LNCAP (cell line): ENCODE results near the gene TRAPPC8.

Source experiments
- TF ChIP-seq, protein P1 (sequence below): fragments of 450-650 bp; IDR thresholded peaks from 2 replicates; pipeline ENCODE4 v1.5.1; 2017; ENCODE audit warnings: mild to moderate bottlenecking

The TRAPPC8 gene

DNA sequence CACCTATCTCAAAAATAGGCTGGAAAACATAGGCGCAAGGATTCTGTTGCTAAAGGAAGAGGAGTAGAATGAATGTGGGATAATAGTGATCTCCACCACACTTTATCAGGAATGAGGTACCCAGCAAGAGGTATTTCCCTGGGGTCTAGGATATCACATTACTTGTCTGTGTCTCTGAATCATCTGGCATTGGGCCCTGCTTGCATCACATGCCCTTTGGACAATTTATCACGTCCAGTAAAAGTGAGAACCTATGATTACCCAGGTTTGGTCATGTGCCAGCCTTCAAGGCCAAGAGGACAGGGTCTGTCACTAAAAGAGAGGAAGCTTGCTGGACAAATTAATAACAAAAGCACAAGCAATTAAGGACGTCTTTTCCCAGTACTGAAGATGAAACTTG is 11.4 kb upstream of the TRAPPC8 start:
- TF ChIP-seq, protein P1, sequence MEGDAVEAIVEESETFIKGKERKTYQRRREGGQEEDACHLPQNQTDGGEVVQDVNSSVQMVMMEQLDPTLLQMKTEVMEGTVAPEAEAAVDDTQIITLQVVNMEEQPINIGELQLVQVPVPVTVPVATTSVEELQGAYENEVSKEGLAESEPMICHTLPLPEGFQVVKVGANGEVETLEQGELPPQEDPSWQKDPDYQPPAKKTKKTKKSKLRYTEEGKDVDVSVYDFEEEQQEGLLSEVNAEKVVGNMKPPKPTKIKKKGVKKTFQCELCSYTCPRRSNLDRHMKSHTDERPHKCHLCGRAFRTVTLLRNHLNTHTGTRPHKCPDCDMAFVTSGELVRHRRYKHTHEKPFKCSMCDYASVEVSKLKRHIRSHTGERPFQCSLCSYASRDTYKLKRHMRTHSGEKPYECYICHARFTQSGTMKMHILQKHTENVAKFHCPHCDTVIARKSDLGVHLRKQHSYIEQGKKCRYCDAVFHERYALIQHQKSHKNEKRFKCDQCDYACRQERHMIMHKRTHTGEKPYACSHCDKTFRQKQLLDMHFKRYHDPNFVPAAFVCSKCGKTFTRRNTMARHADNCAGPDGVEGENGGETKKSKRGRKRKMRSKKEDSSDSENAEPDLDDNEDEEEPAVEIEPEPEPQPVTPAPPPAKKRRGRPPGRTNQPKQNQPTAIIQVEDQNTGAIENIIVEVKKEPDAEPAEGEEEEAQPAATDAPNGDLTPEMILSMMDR = no peak

DNA sequence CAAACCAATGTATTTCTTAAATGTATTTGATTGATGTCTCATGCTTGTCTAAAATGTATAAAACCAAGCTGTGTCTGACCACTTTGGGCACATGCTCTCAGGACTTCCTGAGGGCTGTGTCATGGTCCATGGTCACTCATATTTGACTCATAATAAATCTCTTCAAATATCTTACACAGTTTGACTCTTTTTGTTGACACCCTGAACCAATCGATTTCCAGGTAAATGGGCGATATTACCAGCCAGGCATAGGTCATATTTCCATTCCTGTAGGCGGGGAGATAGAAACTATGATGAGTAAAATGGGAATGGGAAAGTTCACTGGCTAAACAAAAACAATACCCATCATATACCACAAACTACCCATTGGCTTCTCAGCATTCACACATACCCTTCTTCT is 9.3 kb upstream of the TRAPPC8 start:
- TF ChIP-seq, protein P1 = no peak

DNA sequence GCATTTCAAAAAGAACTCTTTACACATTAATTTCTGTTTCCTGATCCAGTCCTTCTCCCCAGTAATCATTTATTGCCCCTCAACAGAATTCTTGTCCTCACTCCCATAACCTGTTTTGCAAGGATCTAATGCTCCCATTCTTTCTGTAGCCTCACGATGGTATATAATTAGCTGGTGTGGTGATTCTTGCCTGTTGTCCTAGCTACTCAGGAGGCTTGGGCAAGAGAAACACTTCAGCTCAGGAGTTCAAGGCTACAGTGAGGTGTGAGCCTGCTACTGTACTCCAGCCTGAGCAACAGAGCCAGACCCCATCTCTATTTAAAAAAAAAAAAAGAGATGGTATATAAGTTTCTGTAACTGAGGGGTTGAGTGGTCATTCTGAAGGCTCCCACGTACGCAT is 7.7 kb upstream of the TRAPPC8 start:
- TF ChIP-seq, protein P1 = no peak

DNA sequence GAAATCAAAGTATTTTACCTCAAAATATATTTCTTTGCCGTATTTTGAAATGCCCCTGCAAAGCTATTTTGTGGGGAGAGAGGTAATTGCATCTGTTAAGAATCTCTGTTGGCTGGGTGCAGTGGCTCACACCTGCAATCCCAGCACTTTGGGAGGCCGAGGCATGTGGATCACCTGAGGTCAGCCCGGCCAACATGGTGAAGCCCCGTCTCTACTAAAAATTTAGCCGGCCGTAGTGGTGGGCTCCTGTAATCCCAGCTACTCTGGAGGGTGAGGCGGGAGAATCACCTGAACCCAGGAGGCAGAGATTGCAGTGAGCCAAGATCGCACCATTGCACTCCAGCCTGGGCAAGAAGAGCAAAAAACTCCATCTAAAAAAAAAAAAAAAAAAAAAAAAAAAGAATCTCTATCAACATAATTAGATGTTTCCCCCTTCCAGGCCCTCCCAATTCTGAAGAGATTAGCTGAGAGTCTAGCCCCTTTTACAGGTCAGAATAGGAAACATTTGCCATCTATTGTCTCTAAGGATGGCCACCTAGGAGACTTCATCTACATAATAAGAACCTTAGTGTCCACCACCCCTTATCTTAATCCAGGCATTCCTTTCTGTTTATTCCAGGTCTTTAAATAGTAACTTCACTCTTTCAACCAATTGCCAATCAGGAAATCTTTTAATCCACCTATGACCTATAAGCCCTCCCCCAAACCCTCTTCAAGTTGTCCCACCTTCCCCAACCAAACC is 3.5 kb upstream of the TRAPPC8 start:
- TF ChIP-seq, protein P1 = no peak

DNA sequence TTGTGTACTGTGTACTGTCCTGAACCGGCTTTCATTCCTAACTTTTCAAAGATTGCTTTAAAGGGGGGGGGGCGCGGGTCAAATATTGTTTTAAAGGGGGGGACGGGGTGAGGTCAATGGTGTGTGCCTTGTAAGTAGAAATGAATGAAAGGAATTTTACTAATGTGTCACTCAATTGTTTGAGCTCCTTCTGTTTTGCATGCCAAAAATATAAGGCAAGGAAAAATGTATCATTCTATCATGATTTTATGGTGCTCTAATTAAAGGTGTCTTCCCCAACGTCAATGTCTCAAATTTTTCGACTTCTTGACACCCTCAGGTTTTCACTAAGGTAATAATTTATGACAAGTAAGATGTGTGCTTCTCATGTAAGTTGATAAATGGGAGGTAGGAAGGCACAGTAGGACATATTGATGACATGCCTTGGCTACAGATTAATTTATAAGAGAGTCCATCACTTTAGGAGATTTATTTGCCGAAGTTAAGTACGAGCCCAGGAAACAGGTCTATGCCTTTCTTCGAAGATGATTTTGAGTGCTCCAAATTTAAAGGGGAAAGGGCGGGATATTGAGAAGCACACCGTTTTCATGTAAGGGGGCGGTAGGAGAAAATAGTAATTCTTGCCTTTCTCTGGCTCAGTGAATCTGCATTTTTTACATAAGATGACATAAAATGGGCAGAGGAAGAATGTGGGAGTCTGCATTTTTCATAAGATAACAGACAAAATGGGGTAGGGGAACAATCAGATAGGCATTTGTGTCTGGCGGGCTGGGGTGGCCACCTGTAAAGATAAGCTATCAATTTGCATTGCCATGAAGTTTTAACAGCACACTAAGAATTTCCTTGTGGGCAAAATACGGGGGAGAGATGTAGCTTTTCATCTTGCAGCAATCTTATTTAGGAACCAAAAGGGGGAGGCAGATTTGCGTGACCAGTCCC is 1.2 kb upstream of the TRAPPC8 start:
- TF ChIP-seq, protein P1 = no peak

DNA sequence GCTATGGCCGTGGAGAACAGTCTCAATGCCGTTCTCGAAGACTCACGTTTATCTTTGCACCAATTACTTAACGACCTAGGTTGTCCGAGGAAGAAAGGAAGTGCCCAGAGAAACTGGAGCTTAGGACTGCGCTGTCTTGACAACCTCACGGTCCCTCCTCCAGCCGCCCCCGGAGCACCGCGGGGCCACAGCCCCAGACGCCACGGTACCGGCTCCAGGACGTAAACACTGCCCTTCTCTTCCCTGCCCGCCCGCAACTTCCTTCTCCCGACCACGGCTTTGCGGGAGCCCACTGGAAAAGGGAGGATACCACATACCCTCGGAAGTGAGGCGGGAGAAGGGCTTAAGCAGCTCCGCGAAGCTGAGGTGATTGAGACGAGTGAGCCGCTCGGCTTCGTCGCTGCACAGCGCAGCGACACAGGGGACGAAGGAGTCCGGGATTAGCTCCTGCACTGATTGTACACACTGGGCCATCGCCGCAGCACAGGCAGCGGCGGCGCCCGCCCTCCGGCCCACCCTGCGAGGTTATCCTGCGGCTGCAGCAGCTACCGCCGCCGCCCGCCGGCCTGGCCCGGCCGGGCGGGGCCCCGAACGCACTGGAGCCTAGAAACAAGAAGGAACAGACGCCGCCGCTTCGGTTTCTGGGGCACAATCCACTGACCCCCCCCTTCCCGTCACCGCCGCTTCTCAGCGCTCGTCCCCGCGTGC is 483 bp downstream of the TRAPPC8 start:
- TF ChIP-seq, protein P1 = no peak
